ENCODE results near the gene ZC3H10.
"Not testable (repeated sequence)": the region's sequence is repeated elsewhere in the genome, so short reads cannot be mapped to it uniquely, and the experiment has no call there.

Gene ZC3H10, protein sequence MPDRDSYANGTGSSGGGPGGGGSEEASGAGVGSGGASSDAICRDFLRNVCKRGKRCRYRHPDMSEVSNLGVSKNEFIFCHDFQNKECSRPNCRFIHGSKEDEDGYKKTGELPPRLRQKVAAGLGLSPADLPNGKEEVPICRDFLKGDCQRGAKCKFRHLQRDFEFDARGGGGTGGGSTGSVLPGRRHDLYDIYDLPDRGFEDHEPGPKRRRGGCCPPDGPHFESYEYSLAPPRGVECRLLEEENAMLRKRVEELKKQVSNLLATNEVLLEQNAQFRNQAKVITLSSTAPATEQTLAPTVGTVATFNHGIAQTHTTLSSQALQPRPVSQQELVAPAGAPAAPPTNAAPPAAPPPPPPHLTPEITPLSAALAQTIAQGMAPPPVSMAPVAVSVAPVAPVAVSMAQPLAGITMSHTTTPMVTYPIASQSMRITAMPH

DNA sequence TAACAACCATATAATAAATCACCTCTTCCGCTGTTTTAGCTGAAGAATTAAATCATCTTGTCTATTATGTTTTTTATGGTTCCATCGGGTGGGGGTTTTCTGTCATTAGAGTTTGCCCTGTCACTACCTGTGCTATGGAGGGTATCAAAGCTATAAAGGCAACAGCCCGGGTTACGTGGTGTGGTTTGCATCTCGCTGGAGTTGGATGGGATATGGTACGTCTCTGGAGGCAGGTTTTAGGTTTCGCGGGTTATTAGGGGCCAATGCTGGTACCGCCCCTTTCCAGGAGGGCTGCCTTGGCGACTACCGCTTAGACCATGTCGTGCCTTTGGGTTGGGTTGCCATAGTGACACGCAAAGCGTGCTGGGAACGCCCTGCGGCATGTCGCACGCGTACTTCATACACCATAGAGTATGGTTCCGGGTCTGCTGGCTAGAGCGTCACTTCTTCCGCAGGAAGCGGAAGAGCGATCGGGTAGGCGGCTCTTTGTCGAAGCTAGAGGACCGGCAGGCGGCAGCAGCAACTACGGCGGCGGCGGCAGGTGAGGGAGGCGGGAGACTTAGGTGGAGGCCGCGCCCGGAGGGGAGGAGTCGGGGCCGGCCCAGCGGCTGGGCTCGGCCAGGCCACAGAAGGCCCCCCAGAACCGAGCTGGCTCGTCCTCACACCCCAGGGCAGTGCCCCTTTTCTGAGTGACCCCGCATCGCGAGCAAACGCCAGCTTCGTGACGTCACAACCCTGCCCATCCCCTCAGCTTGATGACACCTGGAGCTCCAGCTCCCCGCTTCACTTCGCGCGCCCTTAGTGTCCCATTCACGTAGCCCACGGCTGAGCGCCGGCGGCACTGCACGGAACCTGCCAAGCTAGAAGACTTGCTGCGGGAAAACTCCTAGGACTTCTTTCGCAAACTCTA is at the start of gene ZC3H10:
TSS of gene ZC3H10 (plus strand) at position 489 of the 910 bp plus-strand sequence. CDS start 2,297 bp downstream, outside the sequence.
- peak; percentile 99 for DNase-seq

- DNase-seq, result no peak
Measured at GRCh38 chr12:56071648-56072047, 46.4 kb upstream of the ZC3H10 start.

DNA sequence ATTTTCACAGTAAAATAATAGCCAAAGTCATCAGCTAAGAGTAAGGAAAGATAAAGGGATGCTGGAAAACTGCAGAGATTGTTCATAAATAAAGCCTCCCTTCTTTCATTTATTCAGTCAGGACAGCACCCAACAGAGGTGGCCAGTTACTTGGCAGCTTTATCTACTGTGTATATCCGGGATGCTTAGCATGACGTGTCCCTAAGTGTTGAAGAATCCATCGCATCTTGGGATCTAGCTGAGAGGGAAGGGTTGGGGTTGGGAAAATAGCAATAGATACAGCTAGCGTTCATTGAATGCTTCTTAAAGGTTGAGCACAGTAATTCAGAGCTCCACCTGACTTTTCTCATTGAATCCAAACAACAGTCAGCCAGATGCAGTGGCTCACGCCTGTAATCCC is 43.7 kb upstream of the ZC3H10 start:
- no peak for DNase-seq

DNA sequence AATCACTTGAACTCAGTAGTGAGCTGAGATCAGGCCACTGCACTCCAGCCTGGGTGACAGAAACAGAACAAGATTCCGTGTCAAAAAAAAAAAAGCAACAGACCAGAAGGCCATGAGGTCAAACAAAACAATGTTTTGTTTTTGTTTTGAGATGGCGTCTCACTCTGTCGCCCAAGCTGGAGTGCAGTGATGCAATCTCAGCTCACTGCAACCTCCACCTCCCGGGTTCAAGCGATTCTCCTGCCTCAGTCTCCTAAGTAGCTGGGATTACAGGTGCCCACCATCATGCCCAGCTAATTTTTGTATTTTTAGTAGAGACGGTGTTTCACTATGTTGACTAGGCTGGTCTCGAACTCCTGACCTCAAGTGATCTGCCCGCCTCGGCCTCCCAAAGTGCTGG is 40.1 kb upstream of the ZC3H10 start:
- DNase-seq, result not testable (repeated sequence)

GRCh38 chr12:56078427-56078826 is 39.6 kb upstream of the ZC3H10 start:
- no peak for DNase-seq

GRCh38 chr12:56078931-56079722 is 38.9 kb upstream of the ZC3H10 start:
- DNase-seq, result peak; percentile 36

DNA sequence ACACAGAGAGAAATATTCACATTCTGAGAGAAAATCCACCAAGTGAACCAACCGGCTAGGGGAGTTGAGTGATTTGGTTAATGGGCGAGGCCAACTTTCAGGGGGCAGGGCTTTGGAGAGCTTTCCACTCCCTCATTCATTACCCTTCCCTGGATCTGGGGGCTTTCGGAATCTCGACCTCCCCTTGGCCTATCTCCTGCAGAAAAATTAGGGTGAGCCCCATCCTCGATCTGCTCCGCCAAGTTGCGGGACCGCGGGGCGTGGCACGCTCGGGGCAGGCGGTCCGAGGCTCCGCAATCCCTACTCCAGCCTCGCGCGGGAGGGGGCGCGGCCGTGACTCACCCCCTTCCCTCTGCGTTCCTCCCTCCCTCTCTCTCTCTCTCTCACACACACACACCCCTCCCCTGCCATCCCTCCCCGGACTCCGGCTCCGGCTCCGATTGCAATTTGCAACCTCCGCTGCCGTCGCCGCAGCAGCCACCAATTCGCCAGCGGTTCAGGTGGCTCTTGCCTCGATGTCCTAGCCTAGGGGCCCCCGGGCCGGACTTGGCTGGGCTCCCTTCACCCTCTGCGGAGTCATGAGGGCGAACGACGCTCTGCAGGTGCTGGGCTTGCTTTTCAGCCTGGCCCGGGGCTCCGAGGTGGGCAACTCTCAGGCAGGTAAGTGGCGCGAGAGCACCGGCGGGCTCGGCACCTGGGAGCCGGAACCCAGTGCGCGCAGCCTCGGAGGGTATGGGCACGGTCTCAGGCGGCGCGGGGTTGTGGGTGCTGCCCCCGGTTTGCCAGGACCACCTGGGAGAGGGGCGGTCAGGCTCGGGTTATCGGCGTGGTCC is 38.1 kb upstream of the ZC3H10 start, which contains the start of gene ERBB3:
TSS of gene ERBB3 (plus strand) at position 443 of the 833 bp plus-strand sequence. CDS start at position 579, 136 bp downstream.
- peak; percentile 57 for DNase-seq

DNA sequence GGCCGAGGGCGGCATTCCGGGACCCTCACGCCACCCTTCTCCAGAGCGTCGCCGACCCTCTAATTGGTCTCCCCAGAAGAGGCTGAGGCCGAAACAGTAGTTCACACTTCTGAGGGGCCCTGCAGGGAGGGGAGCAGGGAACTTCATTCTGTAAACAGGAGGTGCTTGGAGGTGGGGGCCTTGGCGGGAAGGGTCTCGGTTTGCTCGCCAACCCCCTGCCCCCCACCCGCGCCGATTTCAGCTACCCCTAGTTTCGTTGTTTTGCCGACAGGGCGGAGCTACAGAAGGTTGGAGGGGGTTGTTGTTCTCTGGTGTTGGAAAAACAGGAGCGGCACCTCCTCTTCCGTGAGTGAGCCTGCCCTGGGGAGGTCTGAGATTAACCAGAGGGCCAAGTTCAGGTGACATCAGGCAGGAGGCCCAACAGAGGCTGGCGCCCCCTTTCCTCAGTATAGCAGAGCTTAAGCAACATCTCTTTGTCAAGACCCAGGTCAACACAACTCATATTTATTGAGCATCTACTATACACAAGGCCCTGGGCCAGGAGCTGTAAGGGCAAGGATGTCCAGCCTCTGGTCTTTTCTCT is 37.4 kb upstream of the ZC3H10 start:
- no peak for DNase-seq

DNA sequence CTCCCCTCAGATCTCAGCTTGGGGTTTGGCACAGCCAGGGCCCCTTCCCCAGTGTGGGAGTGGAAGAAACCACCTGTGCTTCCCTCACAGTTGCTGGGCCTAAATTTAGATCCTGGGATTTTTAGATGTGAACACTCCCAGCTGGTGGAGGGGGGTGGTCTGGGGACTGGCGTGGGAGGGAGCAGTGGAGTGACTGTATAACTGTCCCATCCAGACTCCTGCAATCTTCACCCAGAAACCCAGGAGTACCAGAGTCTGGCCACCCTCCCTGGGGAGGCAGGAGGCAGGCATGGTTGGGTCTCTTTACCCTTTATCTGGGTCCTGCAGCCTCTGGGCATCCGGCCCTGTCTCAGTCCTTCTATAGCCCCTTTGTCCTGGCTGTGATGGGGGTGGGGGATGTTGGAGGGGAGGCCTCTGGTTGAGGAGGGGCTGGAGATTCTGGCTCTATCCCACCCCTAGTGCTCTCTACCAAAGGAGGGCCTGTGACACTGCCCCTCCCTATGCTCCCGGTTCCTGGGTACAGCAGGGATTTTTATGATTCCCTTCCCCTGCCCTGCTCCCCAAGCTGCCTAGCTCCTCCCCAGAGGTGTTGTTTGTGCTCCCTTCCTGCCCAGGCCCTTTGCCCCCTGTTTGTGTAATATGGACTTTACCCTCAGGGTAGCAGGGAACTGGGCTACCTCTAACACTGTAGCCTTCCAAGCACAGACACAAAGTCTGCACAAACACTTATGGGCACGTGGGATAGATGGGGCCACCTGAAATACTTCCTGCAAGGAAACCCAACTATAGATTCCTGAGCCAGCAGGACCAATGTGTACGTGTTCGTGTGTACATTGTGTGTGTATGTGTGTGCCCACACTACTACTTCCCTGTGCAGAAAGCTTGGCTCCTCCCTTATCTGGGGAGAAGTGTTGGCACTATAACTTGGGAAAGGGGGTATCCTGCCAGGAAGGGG is 36.4 kb upstream of the ZC3H10 start:
- DNase-seq, result no peak

- no peak for DNase-seq
Measured at GRCh38 chr12:56082382-56082781, 35.7 kb upstream of the ZC3H10 start.

DNA sequence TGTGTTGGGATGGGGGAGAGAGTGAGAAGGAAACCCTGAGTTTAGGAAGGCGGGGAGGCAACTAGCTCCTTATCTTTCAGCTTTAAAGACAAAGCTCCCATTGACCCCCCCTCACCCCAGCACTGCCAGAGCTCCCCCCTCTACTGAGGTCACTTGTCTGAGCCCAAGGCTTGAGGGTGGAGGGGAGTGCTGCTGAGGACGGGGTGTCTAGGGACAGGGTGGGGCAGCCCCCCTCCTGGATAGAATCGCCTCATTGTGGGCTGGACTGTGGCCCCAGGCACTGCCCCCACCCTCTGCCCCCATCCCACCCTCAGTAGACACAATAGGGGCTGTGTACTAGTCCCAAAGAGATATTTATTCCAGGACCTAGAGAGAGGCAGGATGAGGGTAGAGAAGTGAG is 35.1 kb upstream of the ZC3H10 start:
- DNase-seq, result no peak

DNA sequence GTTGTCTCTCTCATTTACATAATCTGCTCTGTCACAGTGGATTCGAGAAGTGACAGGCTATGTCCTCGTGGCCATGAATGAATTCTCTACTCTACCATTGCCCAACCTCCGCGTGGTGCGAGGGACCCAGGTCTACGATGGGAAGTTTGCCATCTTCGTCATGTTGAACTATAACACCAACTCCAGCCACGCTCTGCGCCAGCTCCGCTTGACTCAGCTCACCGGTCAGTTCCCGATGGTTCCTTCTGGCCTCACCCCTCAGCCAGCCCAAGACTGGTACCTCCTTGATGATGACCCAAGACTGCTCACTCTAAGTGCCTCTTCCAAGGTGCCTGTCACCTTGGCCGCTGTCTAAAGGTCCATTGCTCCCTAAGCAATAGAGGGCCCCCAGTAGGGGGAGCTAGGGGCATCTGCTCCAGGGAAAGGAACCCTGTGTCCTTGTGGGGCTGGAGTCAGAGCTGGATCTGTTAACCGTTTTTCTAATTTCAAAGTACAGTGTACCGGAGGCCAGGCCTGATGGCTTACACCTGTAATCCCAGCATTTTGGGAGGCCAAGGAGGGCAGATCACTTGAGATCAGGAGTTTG is 33.0 kb upstream of the ZC3H10 start:
- DNase-seq, result peak; percentile 22

DNA sequence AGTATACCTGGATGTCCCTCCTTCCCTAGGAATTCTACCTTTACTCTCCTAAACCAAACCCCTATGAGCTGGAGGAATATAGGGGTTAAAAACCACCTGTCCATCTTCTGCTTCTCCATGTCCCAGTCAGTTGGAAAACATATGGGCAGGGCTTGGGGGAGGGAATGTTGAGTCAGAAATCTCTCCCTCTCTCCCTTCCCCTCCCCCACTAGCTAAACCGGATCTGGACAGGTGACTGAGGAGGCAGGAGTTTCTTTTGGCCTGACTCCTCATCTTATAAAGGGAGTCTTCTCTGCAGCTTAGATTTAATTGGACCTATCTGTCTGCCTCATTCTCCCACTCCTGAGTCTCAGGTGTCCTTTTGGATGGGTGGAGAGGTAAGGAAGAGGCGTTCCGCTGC is 32.0 kb upstream of the ZC3H10 start:
- no peak for DNase-seq

DNA sequence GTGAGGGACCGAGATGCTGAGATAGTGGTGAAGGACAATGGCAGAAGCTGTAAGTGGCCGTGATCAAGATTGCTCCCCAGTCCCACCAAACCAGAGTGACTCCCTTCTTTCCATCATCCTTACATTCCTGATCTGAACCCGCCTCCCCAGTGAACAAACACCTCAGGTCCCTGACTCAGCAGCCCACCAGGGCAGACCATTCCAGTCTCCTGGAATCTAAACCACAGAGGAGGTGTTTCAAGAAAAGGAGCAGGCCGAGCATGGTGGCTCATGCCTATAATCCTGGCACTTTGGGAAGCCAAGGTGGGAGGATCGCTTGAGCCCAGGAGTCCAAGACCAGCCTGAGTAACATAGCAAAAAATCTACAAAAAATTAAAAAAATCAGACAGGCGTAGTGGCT is 31.5 kb upstream of the ZC3H10 start:
- DNase-seq, result no peak

DNA sequence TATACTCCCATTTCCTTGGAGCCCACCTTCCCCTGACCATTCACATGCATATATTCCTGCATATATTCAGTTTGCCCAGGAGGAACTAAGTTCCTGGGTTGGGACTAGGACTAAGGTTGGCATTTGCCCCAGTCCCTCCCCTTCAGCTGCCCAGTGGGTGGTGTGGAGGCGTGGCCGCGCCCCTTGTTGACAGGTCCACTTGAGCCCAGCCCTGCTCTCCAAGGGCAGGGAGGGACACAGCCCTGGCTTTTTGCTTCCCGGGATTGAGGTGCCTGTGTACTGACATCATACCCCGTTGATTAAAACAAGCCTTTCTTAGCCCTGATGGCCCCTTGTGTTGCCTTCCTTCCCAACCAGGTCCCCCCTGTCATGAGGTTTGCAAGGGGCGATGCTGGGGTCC is 30.8 kb upstream of the ZC3H10 start:
- no peak for DNase-seq

DNA sequence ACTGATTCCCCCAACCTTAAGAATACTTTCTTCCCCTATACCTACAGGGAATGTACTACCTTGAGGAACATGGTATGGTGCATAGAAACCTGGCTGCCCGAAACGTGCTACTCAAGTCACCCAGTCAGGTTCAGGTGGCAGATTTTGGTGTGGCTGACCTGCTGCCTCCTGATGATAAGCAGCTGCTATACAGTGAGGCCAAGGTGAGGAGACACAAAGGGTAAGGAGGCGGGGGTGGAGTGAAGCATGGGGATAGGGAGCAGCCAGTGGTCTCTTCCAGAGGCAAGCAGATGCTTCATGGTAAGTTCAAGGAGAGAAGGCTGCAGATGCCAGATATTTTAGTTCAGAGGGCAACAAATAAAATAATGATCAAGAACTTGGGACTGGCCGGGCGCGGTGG is 20.3 kb upstream of the ZC3H10 start:
- no peak for DNase-seq

GRCh38 chr12:56098592-56098991 is 19.5 kb upstream of the ZC3H10 start:
- no peak for DNase-seq

DNA sequence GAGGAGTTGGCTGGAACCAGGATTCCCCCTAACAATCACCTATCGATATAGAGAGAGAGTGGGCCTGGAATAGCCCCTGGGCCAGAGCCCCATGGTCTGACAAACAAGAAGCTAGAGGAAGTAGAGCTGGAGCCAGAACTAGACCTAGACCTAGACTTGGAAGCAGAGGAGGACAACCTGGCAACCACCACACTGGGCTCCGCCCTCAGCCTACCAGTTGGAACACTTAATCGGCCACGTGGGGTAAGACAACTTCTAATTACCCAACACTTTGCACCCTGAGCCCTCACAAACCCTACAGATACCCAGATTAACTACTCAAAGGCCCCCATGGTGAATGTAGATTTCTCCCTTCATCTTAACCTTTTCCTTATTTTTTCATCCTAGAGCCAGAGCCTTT is 18.3 kb upstream of the ZC3H10 start:
- no peak for DNase-seq

GRCh38 chr12:56101045-56101444 is 17.0 kb upstream of the ZC3H10 start:
- DNase-seq, result no peak

GRCh38 chr12:56102683-56103065 is 15.4 kb upstream of the ZC3H10 start:
- DNase-seq, result no peak

All from MV-4-11 (cell line).